Ishikawa (cell line): ENCODE measurements around the gene ILKAP.

Source experiments
- CEBPB ChIP-seq: IDR thresholded peaks from 2 replicates; pipeline ENCODE4 v1.6.1; 2012
- CREB1 ChIP-seq: IDR thresholded peaks from 2 replicates; pipeline ENCODE4 v1.6.1; 2012; ENCODE audit warnings: low read depth
- EGR1 ChIP-seq: IDR thresholded peaks from 2 replicates; pipeline ENCODE4 v1.6.1; 2012
- EP300 ChIP-seq: IDR thresholded peaks from 2 replicates; pipeline ENCODE4 v1.6.1; 2012; ENCODE audit warnings: borderline replicate concordance
- FOXM1 ChIP-seq: IDR thresholded peaks from 2 replicates; pipeline ENCODE4 v1.6.1; 2012; ENCODE audit warnings: low read depth, borderline replicate concordance
- MAX ChIP-seq: IDR thresholded peaks from 2 replicates; pipeline ENCODE4 v1.6.1; 2012
- NFIC ChIP-seq: IDR thresholded peaks from 2 replicates; pipeline ENCODE4 v1.6.1; 2012
- RAD21 ChIP-seq: IDR thresholded peaks from 2 replicates; pipeline ENCODE4 v1.6.1; 2012; ENCODE audit warnings: low read depth
- REST ChIP-seq: IDR thresholded peaks from 2 replicates; pipeline ENCODE4 v1.6.1; 2012; ENCODE audit warnings: low read depth, mild to moderate bottlenecking
- TAF1 ChIP-seq: IDR thresholded peaks from 2 replicates; pipeline ENCODE4 v1.6.1; 2012; ENCODE audit warnings: low read depth, mild to moderate bottlenecking
- TCF12 ChIP-seq: IDR thresholded peaks from 2 replicates; pipeline ENCODE4 v1.6.1; 2012; ENCODE audit warnings: low read depth
- TEAD4 ChIP-seq: IDR thresholded peaks from 2 replicates; pipeline ENCODE4 v1.6.1; 2012
- USF1 ChIP-seq: IDR thresholded peaks from 2 replicates; pipeline ENCODE4 v1.6.1; 2012
- YY1 ChIP-seq: IDR thresholded peaks from 2 replicates; pipeline ENCODE4 v1.6.1; 2012; ENCODE audit warnings: low read depth
- ZBTB7A ChIP-seq: IDR thresholded peaks from 2 replicates; pipeline ENCODE4 v1.6.1; 2012; ENCODE audit warnings: low read depth

ILKAP gene

GRCh38 chr2:238251331-238251730, 47.8 kb upstream of the ILKAP start:
- TF ChIP-seq MAX (no peak), EGR1 (no peak), FOXM1 (no peak), YY1 (no peak), NFIC (no peak), TAF1 (no peak), TCF12 (no peak), RAD21 (no peak), EP300 (no peak), CREB1 (no peak), CEBPB (no peak)

- TF ChIP-seq YY1 = no peak
Observed at GRCh38 chr2:238250896-238251295, 47.4 kb upstream of the ILKAP start.

- TF ChIP-seq NFIC (no peak), USF1 (no peak), TAF1 (no peak), ZBTB7A (no peak), FOXM1 (no peak), REST (no peak), CEBPB (no peak), YY1 (no peak), EGR1 (no peak), EP300 (no peak)
Observed at GRCh38 chr2:238247841-238248453, 44.5 kb upstream of the ILKAP start.

GRCh38 chr2:238247002-238247822, 43.7 kb upstream of the ILKAP start:
- TF ChIP-seq TCF12 (no peak), CREB1 (no peak), FOXM1 (no peak), CEBPB (peak; percentile 87), EP300 (no peak), REST (no peak)

GRCh38 chr2:238244151-238244550, 40.7 kb upstream of the ILKAP start:
- TF ChIP-seq TEAD4 (no peak), RAD21 (no peak), TAF1 (no peak), YY1 (no peak), TCF12 (no peak), USF1 (no peak), EP300 (no peak), CREB1 (no peak), FOXM1 (no peak), EGR1 (no peak), NFIC (no peak), ZBTB7A (no peak), REST (no peak), CEBPB (no peak)
